Hair follicular keratinocyte (primary cell): Measurements from ENCODE around the gene DENND10. TPM values are rescaled to one million over a fixed set of nuclear protein-coding genes. Genes with fewer than 3 reads are reported as not detected.

Source experiments
- total RNA-seq: library from RNA; depleted of rRNA; stranded (reverse); fragments of >200 nt; gene quantifications from 2 replicates; pipeline ENCODE4 v1.2.3, GENCODE V29; 2015

The DENND10 gene, protein sequence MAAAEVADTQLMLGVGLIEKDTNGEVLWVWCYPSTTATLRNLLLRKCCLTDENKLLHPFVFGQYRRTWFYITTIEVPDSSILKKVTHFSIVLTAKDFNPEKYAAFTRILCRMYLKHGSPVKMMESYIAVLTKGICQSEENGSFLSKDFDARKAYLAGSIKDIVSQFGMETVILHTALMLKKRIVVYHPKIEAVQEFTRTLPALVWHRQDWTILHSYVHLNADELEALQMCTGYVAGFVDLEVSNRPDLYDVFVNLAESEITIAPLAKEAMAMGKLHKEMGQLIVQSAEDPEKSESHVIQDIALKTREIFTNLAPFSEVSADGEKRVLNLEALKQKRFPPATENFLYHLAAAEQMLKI
- 43.2 and 63.5 TPM in 2 replicates for total RNA-seq

DNA sequence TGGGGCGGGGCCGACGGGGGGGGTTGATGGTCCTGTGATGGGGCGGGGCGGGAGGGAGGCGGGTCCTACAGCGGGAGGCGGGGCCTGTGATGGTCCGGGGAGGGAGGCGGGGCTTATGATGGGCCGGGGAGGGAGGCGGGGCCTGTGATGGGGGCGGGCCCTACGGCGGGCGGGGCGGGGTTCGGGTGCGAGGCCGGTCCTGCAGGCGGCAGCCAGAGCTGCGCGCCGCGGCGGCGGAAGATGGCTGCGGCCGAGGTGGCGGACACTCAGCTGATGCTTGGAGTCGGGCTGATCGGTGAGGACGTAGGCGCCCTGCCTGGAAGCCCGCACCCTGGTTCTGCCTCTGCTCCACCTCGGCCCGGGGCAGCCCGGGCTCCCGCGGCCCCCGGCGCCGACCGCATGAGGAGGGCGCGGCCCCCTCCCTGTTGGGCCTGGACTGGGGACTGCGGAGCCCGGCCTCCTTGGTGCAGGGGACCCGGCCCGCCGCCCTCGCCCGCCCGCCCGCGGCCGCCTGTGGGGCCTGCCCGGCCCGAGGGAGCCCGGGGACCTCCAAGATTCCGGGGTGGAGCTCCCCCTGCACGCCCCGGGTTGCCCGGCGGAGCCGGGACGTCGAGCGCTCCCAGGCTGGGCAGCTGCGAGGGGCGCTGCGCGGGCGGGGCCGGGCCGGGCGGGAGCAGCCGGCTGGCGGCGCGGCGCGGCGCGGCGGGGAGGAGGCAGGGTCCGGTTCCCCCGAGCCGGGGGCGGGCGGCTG lies at the start of gene DENND10:
Gene DENND10 (plus strand): TSS at position 211 of the 751 bp plus-strand sequence. CDS start 30 bp downstream, at position 241.

DNA sequence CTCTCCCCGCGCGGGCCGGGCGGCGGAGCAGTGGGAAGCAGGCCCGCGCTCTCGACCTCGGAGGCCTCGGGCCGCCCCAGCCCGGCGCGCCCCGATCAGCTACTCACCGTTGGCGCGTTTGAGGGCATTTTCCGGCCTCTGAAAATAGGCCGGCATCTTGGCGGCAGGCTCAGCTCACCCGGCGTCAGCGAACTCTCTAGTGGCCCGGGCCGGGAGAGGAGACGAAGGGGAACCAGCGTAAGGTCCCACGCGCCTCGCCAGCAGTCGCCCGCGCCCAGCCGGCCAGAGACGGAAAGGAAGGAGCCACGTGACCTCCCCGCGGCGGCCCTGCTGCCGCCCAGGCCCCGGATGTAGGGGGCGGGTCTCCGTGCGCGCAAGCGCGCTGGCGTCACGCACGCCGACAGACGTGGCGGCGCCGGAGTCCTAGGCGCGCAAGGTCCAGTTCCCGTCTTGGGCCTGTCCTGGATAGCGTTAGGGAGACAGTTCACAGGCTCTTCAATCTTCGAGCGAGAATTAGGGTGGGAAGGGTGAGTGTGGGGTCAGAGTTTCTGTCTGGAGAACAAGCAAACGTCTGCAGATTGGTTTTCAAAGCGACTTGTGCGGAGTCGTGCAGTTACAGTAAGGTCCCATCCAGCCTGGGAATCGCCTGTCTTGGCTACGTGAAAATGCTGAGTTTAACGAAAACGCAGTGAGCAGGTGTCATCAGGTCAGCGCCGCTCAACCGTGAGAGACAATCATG lies 23.2 kb upstream of the DENND10 start, which contains the start of gene EIF3A:
Gene EIF3A (minus strand): TSS at position 297 of the 739 bp plus-strand sequence. CDS start 141 bp downstream, at position 156.

GRCh38 chr10:119165171-119166117 lies 61.5 kb downstream of the DENND10 start, which contains the start of gene SFXN4:
Gene SFXN4 (minus strand): TSS chr10:119165714. CDS start chr10:119165647, 67 bp downstream.

GRCh38 chr10:119178372-119179119 lies 74.6 kb downstream of the DENND10 start, which contains the start of gene PRDX3:
Gene PRDX3 (minus strand): TSS chr10:119178812. CDS start chr10:119178790, 22 bp downstream.

Other genes starting within 250 kb of the DENND10 start
- 1.7 and 2.6 TPM in 2 replicates for gene NANOS1, start 74.4 kb upstream of the DENND10 start, total RNA-seq
- 80.9 and 90.5 TPM in 2 replicates for gene EIF3A, start 23.3 kb upstream of the DENND10 start, total RNA-seq
- 14.6 and 31.4 TPM in 2 replicates for gene SFXN4, start 61.6 kb downstream of the DENND10 start, total RNA-seq
- 189 and 253 TPM in 2 replicates for gene PRDX3, start 74.7 kb downstream of the DENND10 start, total RNA-seq
- 5.7 and 7.4 TPM in 2 replicates for gene GRK5, start 103.5 kb downstream of the DENND10 start, total RNA-seq